Mammary epithelial cell (primary cell): Measurements from ENCODE around the gene DMGDH.

Source experiments
- CTCF ChIP-seq, 2 donors: IDR thresholded peaks in 1 of 2; conservative IDR thresholded peaks in 1 of 2; 2 replicates each; pipeline ENCODE4 v1.5.1; 2011 to 2012; ENCODE audit warnings: inconsistent platforms in 2 of 2, low read length in 2 of 2, mild to moderate bottlenecking in 2 of 2, control low read depth in 1 of 2, low read depth in 1 of 2; ENCODE audit not compliant: insufficient read depth in 1 of 2; ENCODE audit errors: extremely low read depth in 1 of 2
- EZH2 ChIP-seq: IDR thresholded peaks from 2 replicates; pipeline ENCODE4 v1.6.1; 2012; ENCODE audit warnings: low read length, inconsistent platforms, borderline replicate concordance

GRCh38 chr5:79011219-79011836 lies 58.1 kb downstream of the DMGDH start:
- no peak for TF ChIP-seq CTCF (conservative IDR thresholded peaks at IDR 0.05 in 1 of 2, IDR thresholded peaks at IDR 0.05 in 1 of 2; ENCODE audit: extremely low read depth in 1 of 2, insufficient read depth in 1 of 2, low read depth in 1 of 2, low read length in 2 of 2)
- no peak for TF ChIP-seq EZH2
